Measurements from ENCODE around the gene GALNT1. TPM values are rescaled to one million over a fixed set of nuclear protein-coding genes. Genes with fewer than 3 reads are reported as not detected.

The GALNT1 gene
- total and polyA plus RNA-seq, 2 of the 4 experiments (the other 2 are of a cell fraction), result 24.9 to 43.9 TPM

DNA sequence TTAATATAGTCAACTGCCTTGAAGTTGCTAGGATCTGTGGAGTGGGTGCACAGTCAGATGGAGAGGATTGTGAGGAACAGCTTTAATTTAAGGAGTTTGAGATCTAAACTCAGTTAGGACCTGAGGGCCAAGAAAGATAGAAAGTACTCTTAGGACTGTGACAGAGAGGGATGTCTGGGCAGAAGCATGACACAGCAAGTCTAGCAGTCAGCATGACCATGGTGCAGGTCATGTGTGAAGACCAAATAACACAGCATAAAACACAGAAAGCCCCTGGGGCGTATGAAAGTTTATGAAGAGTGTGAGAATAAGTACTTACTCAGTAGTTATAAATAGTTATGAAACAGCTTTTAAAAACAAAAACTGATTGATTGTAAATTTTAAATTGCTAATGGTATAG lies 107.2 kb downstream of the GALNT1 start:
- H2AFZ ChIP-seq (replicated peaks; ENCODE audit: low read length, poor library complexity), result no peak overlapping the region
- no peak overlapping the region for H3K4me3 ChIP-seq (ENCODE audit: insufficient read depth, low read depth, low read length)
- no peak overlapping the region for H2BK120ac ChIP-seq (ENCODE audit: low read depth, low read length)
- ChIA-PET CTCF (no interaction called here), POLR2A (ENCODE audit: unreplicated experiment) (no interaction called here)
- no peak for ATAC-seq (ENCODE audit: low read depth)
- no TSS peak for BruUV-seq (replicated peaks)
- H4K91ac ChIP-seq (ENCODE audit: insufficient read depth, low read depth, low read length), result no peak overlapping the region
- no peaks in the 10 kb centered on the region for H4K20me1 ChIP-seq (ENCODE audit: insufficient read depth, low read length)
- H3K18ac ChIP-seq (ENCODE audit: low read depth, low read length), result no peak overlapping the region
- H3K27ac ChIP-seq (ENCODE audit: insufficient read depth, low read length), result no peak overlapping the region
- TF ChIP-seq FOS (IDR thresholded peaks at IDR 0.05; ENCODE audit: low read depth, low read length), result no peak
- TF ChIP-seq, protein P1, sequence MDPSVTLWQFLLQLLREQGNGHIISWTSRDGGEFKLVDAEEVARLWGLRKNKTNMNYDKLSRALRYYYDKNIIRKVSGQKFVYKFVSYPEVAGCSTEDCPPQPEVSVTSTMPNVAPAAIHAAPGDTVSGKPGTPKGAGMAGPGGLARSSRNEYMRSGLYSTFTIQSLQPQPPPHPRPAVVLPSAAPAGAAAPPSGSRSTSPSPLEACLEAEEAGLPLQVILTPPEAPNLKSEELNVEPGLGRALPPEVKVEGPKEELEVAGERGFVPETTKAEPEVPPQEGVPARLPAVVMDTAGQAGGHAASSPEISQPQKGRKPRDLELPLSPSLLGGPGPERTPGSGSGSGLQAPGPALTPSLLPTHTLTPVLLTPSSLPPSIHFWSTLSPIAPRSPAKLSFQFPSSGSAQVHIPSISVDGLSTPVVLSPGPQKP (IDR thresholded peaks at IDR 0.05; ENCODE audit: borderline replicate concordance, low read depth, low read length), result no peak
- no peak for TF ChIP-seq RAD21 (IDR thresholded peaks at IDR 0.05; ENCODE audit: low read length)
- no peak for TF ChIP-seq MXI1 (IDR thresholded peaks at IDR 0.05; ENCODE audit: borderline replicate concordance, low read depth, low read length)
- TF ChIP-seq MAZ (IDR thresholded peaks at IDR 0.05; ENCODE audit: borderline replicate concordance, low read depth, low read length), result no peak
- TF ChIP-seq, protein P2, sequence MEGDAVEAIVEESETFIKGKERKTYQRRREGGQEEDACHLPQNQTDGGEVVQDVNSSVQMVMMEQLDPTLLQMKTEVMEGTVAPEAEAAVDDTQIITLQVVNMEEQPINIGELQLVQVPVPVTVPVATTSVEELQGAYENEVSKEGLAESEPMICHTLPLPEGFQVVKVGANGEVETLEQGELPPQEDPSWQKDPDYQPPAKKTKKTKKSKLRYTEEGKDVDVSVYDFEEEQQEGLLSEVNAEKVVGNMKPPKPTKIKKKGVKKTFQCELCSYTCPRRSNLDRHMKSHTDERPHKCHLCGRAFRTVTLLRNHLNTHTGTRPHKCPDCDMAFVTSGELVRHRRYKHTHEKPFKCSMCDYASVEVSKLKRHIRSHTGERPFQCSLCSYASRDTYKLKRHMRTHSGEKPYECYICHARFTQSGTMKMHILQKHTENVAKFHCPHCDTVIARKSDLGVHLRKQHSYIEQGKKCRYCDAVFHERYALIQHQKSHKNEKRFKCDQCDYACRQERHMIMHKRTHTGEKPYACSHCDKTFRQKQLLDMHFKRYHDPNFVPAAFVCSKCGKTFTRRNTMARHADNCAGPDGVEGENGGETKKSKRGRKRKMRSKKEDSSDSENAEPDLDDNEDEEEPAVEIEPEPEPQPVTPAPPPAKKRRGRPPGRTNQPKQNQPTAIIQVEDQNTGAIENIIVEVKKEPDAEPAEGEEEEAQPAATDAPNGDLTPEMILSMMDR (conservative IDR thresholded peaks at IDR 0.05; ENCODE audit: low read depth, low read length), result no peak
- no peak for TF ChIP-seq CHD1 (IDR thresholded peaks at IDR 0.05; ENCODE audit: low read depth, low read length)
- no peak for TF ChIP-seq POLR2A (IDR thresholded peaks at IDR 0.05; ENCODE audit: low read depth, low read length)
- no peak for TF ChIP-seq BHLHE40 (IDR thresholded peaks at IDR 0.05; ENCODE audit: low read depth, low read length)
- no peak for TF ChIP-seq RCOR1 (IDR thresholded peaks at IDR 0.05; ENCODE audit: insufficient replicate concordance, low read length)
- no peak for TF ChIP-seq CEBPB (IDR thresholded peaks at IDR 0.05; ENCODE audit: low read depth, low read length)
- no peak for TF ChIP-seq RFX5 (IDR thresholded peaks at IDR 0.05; ENCODE audit: low read depth, low read length)
- TF ChIP-seq MAFK (IDR thresholded peaks at IDR 0.05; ENCODE audit: low read depth, low read length), result no peak
- TF ChIP-seq SMC3 (IDR thresholded peaks at IDR 0.05; ENCODE audit: low read depth, low read length), result no peak
- TF ChIP-seq, protein P3, sequence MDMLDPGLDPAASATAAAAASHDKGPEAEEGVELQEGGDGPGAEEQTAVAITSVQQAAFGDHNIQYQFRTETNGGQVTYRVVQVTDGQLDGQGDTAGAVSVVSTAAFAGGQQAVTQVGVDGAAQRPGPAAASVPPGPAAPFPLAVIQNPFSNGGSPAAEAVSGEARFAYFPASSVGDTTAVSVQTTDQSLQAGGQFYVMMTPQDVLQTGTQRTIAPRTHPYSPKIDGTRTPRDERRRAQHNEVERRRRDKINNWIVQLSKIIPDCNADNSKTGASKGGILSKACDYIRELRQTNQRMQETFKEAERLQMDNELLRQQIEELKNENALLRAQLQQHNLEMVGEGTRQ (IDR thresholded peaks at IDR 0.05; ENCODE audit: low read depth, low read length), result no peak
- no peak for TF ChIP-seq NFE2L2 (IDR thresholded peaks at IDR 0.05; ENCODE audit: low read depth, low read length)
- H2AK9ac ChIP-seq (replicated peaks; ENCODE audit: low read depth, low read length, poor library complexity), result no peak overlapping the region
- H3K56ac ChIP-seq (ENCODE audit: extremely low read depth, insufficient read depth, low read length), result no peak overlapping the region
- no peak for DNase-seq
- H3K27me3 ChIP-seq (ENCODE audit: control insufficient read depth, insufficient read depth, low read length), result no peaks in the 10 kb centered on the region
- in situ Hi-C loops (cut with MboI; ENCODE audit: low sequenced_read_pairs), result no loop called here
- H4K5ac ChIP-seq (ENCODE audit: low read depth, low read length), result no peak overlapping the region
- WGBS, 2 experiments (ENCODE audit: extremely low coverage in 2 of 2, insufficient read length in 1 of 2), result no CpG with 5 or more reads among the region's 1 CpG
- no peak overlapping the region for H4K8ac ChIP-seq (ENCODE audit: low read depth in 2 of 2, low read length in 2 of 2)
- H3K36me3 ChIP-seq (ENCODE audit: control insufficient read depth, insufficient read depth, low read length), result peaks cover 6% of the 10 kb centered on the region; the same call in 1 of the 2 replicates
- H3K9ac ChIP-seq (ENCODE audit: low read depth, low read length), result no peak overlapping the region
- H3K4me1 ChIP-seq (ENCODE audit: control insufficient read depth, insufficient read depth, low read length), result peaks cover under 1% of the 10 kb centered on the region; the same call in 1 of the 2 replicates
- intact Hi-C loops (cut with micrococcal nuclease), result no loop called here
- H3K9me1 ChIP-seq (ENCODE audit: insufficient read depth, low read length), result no peaks in the 10 kb centered on the region; the same call in 1 of the 2 replicates
- dilution Hi-C loops (cut with HindIII; ENCODE audit: low sequenced_read_pairs, unreplicated experiment), result no loop called here
- H3K23ac ChIP-seq (ENCODE audit: low read depth, low read length), result no peak overlapping the region
- H3K4me2 ChIP-seq (ENCODE audit: low read depth, low read length), result no peak overlapping the region
- no peak overlapping the region for H2BK5ac ChIP-seq (ENCODE audit: low read depth, low read length, poor library complexity, severe bottlenecking)
- no peak overlapping the region for H2BK15ac ChIP-seq (ENCODE audit: low read depth, low read length)
- H3K79me1 ChIP-seq (ENCODE audit: low read depth in 1 of 2, low read length in 2 of 2), result no peaks in the 10 kb centered on the region; a peak in 1 of 4 replicates
- no peaks in the 10 kb centered on the region for H3K9me3 ChIP-seq (ENCODE audit: control insufficient read depth, insufficient read depth, low read length)
- no peak overlapping the region for H2BK20ac ChIP-seq (ENCODE audit: low read depth, low read length)
- no peak overlapping the region for H2AK5ac ChIP-seq (ENCODE audit: low read depth, low read length)
- no peak overlapping the region for H3K4ac ChIP-seq (ENCODE audit: low read depth, low read length)
- H3K14ac ChIP-seq (replicated peaks; ENCODE audit: low read depth, low read length), result no peak overlapping the region
